Activated naive CD8-positive, alpha-beta T cell treated with anti-CD3 and anti-CD28 coated beads, Interleukin-2, amount 10 ng/mL, durations not matched to agents 7 days and 5 days (primary cell): ENCODE results near the gene ZNF646. TPM values are rescaled to one million over a fixed set of nuclear protein-coding genes. Genes with fewer than 3 reads are reported as not detected.
A peak's percentile ranks its signal among the peaks of the same experiment; 100 is the strongest.

Source experiments
- ATAC-seq: fragments of 150-1000 bp; cut with Tn5 transposase; one replicate; pipeline ENCODE4 v1.10.0; 2021; ENCODE audit warnings: low read depth, moderate library complexity
- POLR2A ChIA-PET: fragments of 350-600 bp; sonication (Branson Sonifier 250); formaldehyde crosslinking; loops from one replicate; lab custom pipeline; 2021; ENCODE audit warnings: antibody characterized with exemption; lab: Charles Lee
- DNase-seq: peaks from one replicate; pipeline ENCODE4 v3.0.0; 2021
- H3K27ac Mint-ChIP-seq: one replicate; pipeline ENCODE4 v1.8.0; 2022; ENCODE audit warnings: mild to moderate bottlenecking, mixed read lengths
- H3K27me3 Mint-ChIP-seq: one replicate; pipeline ENCODE4 v1.8.0; 2022; ENCODE audit warnings: mild to moderate bottlenecking, moderate library complexity, mixed read lengths
- H3K36me3 Mint-ChIP-seq: one replicate; pipeline ENCODE4 v1.8.0; 2021; ENCODE audit warnings: mild to moderate bottlenecking, mixed read lengths
- H3K4me1 Mint-ChIP-seq: one replicate; pipeline ENCODE4 v1.8.0; 2021; ENCODE audit warnings: mixed read lengths
- H3K4me3 Mint-ChIP-seq: one replicate; pipeline ENCODE4 v1.8.0; 2022; ENCODE audit warnings: mild to moderate bottlenecking, moderate library complexity, mixed read lengths
- H3K9me3 Mint-ChIP-seq: one replicate; pipeline ENCODE4 v1.8.0; 2021; ENCODE audit warnings: mixed read lengths
- total RNA-seq, 2 experiments: library from RNA; stranded (reverse); gene quantifications; one replicate each; pipeline ENCODE4 v1.2.3, GENCODE V29; 2021

ZNF646 gene, protein sequence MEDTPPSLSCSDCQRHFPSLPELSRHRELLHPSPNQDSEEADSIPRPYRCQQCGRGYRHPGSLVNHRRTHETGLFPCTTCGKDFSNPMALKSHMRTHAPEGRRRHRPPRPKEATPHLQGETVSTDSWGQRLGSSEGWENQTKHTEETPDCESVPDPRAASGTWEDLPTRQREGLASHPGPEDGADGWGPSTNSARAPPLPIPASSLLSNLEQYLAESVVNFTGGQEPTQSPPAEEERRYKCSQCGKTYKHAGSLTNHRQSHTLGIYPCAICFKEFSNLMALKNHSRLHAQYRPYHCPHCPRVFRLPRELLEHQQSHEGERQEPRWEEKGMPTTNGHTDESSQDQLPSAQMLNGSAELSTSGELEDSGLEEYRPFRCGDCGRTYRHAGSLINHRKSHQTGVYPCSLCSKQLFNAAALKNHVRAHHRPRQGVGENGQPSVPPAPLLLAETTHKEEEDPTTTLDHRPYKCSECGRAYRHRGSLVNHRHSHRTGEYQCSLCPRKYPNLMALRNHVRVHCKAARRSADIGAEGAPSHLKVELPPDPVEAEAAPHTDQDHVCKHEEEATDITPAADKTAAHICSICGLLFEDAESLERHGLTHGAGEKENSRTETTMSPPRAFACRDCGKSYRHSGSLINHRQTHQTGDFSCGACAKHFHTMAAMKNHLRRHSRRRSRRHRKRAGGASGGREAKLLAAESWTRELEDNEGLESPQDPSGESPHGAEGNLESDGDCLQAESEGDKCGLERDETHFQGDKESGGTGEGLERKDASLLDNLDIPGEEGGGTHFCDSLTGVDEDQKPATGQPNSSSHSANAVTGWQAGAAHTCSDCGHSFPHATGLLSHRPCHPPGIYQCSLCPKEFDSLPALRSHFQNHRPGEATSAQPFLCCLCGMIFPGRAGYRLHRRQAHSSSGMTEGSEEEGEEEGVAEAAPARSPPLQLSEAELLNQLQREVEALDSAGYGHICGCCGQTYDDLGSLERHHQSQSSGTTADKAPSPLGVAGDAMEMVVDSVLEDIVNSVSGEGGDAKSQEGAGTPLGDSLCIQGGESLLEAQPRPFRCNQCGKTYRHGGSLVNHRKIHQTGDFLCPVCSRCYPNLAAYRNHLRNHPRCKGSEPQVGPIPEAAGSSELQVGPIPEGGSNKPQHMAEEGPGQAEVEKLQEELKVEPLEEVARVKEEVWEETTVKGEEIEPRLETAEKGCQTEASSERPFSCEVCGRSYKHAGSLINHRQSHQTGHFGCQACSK (N-terminal part only)
- total RNA-seq = 10 to 100 TPM; 37.3 to 38.7 TPM

DNA sequence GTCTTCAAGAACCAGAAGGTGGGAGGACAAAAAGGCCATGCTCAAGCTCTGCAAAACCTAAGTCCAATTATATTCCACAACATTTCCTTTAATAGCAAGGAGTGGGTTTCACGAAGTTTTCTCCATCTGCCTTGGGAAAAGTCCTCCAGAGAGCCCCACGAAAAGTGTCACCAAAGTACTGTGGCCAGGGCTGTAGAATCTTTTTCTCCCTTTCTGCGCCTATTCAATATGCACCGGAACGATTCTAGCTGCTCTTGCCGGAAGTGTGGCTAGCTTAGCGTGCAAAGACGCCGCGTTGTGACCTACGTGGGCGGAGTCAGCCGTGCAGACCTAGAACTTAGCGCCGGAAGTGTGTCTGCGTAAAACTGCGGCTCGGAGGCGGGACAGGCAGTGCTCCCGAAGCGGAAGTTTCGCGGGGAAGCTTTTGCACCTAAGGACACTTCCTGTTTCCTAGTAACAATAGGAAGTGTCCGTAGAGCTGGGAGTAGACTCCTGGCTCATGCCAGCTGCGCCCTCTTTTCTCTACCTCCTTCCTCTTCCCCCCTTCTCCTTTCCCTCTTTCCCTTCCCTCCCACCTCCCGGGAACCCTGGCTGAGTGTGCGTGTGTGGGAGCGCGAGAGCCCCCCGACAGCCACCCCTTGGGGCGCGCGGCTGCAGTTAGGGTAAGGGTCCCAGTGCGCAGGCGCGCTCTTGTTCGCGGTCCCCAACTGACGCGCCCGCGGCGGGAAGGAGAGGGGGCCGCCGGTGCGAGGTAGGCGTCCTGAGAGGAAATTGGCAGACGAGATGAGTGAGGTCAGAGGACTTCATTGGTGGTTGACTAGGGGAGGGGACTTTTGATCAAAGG is at the start of gene ZNF646, which contains the start of gene ZNF668:
Gene ZNF646, plus strand, starts transcription at position 453 of the 844 bp plus-strand sequence. CDS start 1,903 bp downstream, outside the sequence.
Gene ZNF668, minus strand, starts transcription at position 271 of the 844 bp plus-strand sequence. CDS start 9,781 bp downstream, outside the sequence.
- Mint-ChIP-seq H3K27me3 (no peaks in the 10 kb centered on the region), H3K4me1 (peaks cover 28% of the 10 kb centered on the region), H3K27ac (peak within 1 kb of the TSS; percentile 99), H3K9me3 (no peaks in the 10 kb centered on the region), H3K36me3 (peaks cover 23% of the 10 kb centered on the region), H3K4me3 (peak within 1 kb of the TSS; percentile 97)
- ATAC-seq (peak; percentile 78), DNase-seq (peak; percentile 94)
- POLR2A ChIA-PET = interaction anchor here (0.5 to 2.7 kb wide), 28 partner anchors 10 to 795 kb away, joined by 3 to 35 read pairs (median 4); partner anchors contain the start of genes ARMC5, FUS, HSD3B7 and KAT8

GRCh38 chr16:31025339-31025738 is 48.9 kb upstream of the ZNF646 start:
- ATAC-seq = no peak
- no peak for DNase-seq
- Mint-ChIP-seq H3K27ac (no peak overlapping the region), H3K4me1 (peaks cover 17% of the 10 kb centered on the region), H3K36me3 (peaks cover 2% of the 10 kb centered on the region), H3K4me3 (no peak overlapping the region), H3K9me3 (no peaks in the 10 kb centered on the region), H3K27me3 (no peaks in the 10 kb centered on the region)
- POLR2A ChIA-PET = interaction anchor here (1.4 kb wide), 1 partner anchor 48 kb away, joined by 4 read pairs; the partner anchor contains the start of genes ZNF646 and ZNF668

DNA sequence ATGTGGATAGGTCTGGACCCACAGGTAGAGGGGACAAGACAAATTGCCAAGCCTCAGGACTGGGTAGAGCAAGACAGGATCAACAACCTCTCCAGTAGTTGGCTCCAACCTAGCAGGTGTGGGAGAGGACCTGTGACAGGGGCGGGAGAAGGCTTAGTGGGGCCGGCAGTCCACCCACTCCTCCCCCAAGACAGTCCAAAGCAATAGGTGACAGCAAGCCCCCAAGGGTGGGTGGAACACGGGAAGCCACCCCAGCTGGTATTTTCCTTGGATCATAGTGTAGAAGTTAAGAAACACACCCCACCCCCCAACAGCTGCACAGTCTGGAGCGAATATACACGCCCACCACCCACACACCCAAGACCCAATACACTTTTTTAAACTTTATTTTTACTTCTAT is 45.0 kb upstream of the ZNF646 start:
- ATAC-seq = no peak
- peaks cover 17% of the 10 kb centered on the region for H3K4me1 Mint-ChIP-seq
- H3K27me3 Mint-ChIP-seq = no peaks in the 10 kb centered on the region
- no peak overlapping the region for H3K4me3 Mint-ChIP-seq
- no peak for DNase-seq
- POLR2A ChIA-PET = interaction anchor here (0.7 kb wide), 1 partner anchor 145 kb away, joined by 4 read pairs; no protein-coding TSS in a partner anchor
- H3K27ac Mint-ChIP-seq = no peak overlapping the region
- H3K9me3 Mint-ChIP-seq = no peaks in the 10 kb centered on the region
- H3K36me3 Mint-ChIP-seq = peaks cover 4% of the 10 kb centered on the region

DNA sequence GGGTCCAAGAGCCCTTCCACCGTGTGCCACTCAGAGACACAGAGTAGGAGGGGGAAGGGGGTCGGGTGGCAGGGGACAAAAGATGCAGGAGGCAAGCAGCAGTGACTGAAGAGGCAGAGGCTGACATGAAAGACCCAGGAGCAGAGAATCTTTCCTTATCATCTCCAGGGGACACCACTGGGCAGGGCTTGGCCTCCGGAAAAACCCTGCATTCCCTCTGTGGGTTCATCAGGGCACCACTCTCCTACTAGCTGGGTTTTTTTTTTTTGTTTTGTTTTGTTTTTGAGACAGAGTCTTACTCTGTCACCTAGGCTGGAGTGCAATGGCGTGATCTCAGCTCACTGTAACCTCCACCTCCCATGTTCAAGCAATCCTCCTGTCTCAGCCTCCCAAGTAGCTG is 42.9 kb upstream of the ZNF646 start:
- Mint-ChIP-seq H3K4me3 (no peak overlapping the region), H3K9me3 (no peaks in the 10 kb centered on the region), H3K27ac (no peak overlapping the region), H3K4me1 (peaks cover 22% of the 10 kb centered on the region), H3K36me3 (peaks cover 7% of the 10 kb centered on the region), H3K27me3 (no peaks in the 10 kb centered on the region)
- ATAC-seq (no peak), DNase-seq (no peak)
- POLR2A ChIA-PET = interaction anchor here (1.7 kb wide), 1 partner anchor 43 kb away, joined by 4 read pairs; the partner anchor contains the start of genes ZNF646 and ZNF668

GRCh38 chr16:31032736-31033708 is 41.2 kb upstream of the ZNF646 start, which contains the start of gene STX4:
TSS of gene STX4 (plus strand) at chr16:31033558. CDS start at chr16:31033806, 248 bp downstream.
- ATAC-seq (peak; percentile 80), DNase-seq (peak; percentile 94)
- Mint-ChIP-seq H3K9me3 (no peaks in the 10 kb centered on the region), H3K4me1 (peaks cover 22% of the 10 kb centered on the region), H3K36me3 (peaks cover 7% of the 10 kb centered on the region), H3K27ac (peak within 1 kb of the TSS; percentile 97), H3K27me3 (no peaks in the 10 kb centered on the region), H3K4me3 (peak within 1 kb of the TSS; percentile 99)
- POLR2A ChIA-PET = interaction anchor here (1.8 to 3.6 kb wide), 2 partner anchors 41 to 147 kb away, joined by 7 to 23 read pairs; partner anchors contain the start of genes FUS, ZNF646 and ZNF668

GRCh38 chr16:31033709-31034492 is 40.3 kb upstream of the ZNF646 start:
- peaks cover 22% of the 10 kb centered on the region for H3K4me1 Mint-ChIP-seq
- peak; percentile 89 for DNase-seq
- no peaks in the 10 kb centered on the region for H3K9me3 Mint-ChIP-seq
- H3K4me3 Mint-ChIP-seq = peak overlapping the region; percentile 99
- POLR2A ChIA-PET = interaction anchor here (1.8 to 3.6 kb wide), 2 partner anchors 40 to 146 kb away, joined by 7 to 23 read pairs; partner anchors contain the start of genes FUS, ZNF646 and ZNF668
- no peaks in the 10 kb centered on the region for H3K27me3 Mint-ChIP-seq
- peaks cover 7% of the 10 kb centered on the region for H3K36me3 Mint-ChIP-seq
- H3K27ac Mint-ChIP-seq = peak overlapping the region; percentile 97
- ATAC-seq = peak; percentile 55

DNA sequence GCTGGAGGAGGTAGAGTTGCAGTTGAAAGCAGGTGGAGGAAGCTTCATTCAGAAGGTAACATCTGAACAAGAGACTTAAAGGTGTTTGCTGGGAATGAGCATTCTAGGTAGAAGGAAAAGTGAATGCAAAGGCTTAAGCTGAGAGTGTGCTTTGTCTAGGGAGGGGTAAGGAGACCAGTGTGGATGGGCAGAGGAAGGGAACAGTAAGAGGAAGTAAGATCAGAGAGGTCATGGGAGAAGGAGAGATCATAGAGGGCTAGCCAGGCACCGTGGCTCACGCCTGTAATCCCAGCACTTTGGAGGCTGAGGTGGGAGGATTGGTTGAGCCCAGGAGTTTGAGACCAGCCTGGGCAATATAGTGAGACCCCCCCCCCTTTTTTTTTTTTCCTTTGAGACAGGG is 37.5 kb upstream of the ZNF646 start:
- ATAC-seq (no peak), DNase-seq (no peak)
- Mint-ChIP-seq H3K36me3 (peaks cover 10% of the 10 kb centered on the region), H3K9me3 (no peaks in the 10 kb centered on the region), H3K4me1 (peaks cover 21% of the 10 kb centered on the region), H3K27me3 (no peaks in the 10 kb centered on the region), H3K27ac (no peak overlapping the region), H3K4me3 (no peak overlapping the region)
- POLR2A ChIA-PET = interaction anchor here (0.7 kb wide), 1 partner anchor 48 kb away, joined by 3 read pairs; no protein-coding TSS in a partner anchor

DNA sequence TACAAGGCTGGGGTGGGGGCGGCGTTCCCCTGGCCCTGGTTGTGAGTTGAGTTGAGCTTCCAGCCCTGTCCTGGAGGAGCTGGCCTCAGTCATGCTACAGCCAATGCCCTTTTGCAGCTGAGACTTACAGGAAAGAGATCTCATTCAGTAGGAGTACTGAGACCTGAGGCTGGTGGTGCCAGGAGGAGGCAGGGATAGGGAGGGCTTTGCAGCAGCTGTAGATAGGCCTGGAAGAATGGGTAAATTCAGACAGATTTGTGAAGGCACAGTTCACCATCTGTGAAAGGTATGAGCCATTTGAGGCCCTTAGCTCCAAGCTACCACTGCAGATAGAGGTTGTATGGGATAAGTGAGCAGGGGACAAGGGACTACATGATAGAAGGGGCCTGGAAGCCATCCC is 35.2 kb upstream of the ZNF646 start:
- ATAC-seq (no peak), DNase-seq (no peak)
- Mint-ChIP-seq H3K4me1 (peaks cover 10% of the 10 kb centered on the region), H3K9me3 (no peaks in the 10 kb centered on the region), H3K27me3 (no peaks in the 10 kb centered on the region), H3K27ac (peak overlapping the region; percentile 39), H3K36me3 (peaks cover 12% of the 10 kb centered on the region), H3K4me3 (no peak overlapping the region)
- POLR2A ChIA-PET = no interaction called here

DNA sequence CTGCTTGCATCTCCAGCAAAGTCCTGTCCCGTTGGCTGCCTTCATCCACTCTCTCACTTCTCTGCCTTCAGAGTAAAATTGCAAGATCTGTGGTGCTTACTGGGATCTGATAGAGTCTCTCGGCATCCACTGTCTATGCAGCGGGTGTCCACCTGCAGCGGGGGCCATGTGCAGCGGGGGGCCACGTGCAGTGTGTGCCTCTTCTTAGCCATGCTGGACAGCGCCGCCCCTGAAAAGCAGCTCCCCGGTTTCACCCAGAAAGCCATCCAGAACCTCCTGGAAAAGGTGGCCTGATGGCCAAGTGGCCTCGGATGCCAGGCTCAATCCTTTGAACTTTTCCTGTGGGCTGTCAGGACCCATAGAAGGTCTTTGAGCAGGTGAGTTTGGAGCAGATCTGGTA is 31.4 kb upstream of the ZNF646 start:
- no peak overlapping the region for H3K4me3 Mint-ChIP-seq
- POLR2A ChIA-PET = interaction anchor here (1.3 kb wide), 1 partner anchor 31 kb away, joined by 3 read pairs; the partner anchor contains the start of genes ZNF646 and ZNF668
- peaks cover 2% of the 10 kb centered on the region for H3K4me1 Mint-ChIP-seq
- peaks cover 2% of the 10 kb centered on the region for H3K9me3 Mint-ChIP-seq
- ATAC-seq = no peak
- H3K27me3 Mint-ChIP-seq = no peaks in the 10 kb centered on the region
- H3K27ac Mint-ChIP-seq = no peak overlapping the region
- no peak for DNase-seq
- H3K36me3 Mint-ChIP-seq = peaks cover 12% of the 10 kb centered on the region

- Mint-ChIP-seq H3K27ac (no peak overlapping the region), H3K36me3 (peaks cover 12% of the 10 kb centered on the region), H3K27me3 (no peaks in the 10 kb centered on the region), H3K9me3 (peaks cover 2% of the 10 kb centered on the region), H3K4me3 (no peak overlapping the region), H3K4me1 (peaks cover 2% of the 10 kb centered on the region)
- DNase-seq (no peak), ATAC-seq (no peak)
- POLR2A ChIA-PET = interaction anchor here (1.0 to 1.3 kb wide), 2 partner anchors 17 to 31 kb away, joined by 3 to 4 read pairs; partner anchors contain the start of genes ZNF646 and ZNF668
Observed at GRCh38 chr16:31043352-31043751, 30.9 kb upstream of the ZNF646 start.
